ENCODE data around the gene FAM120B.

GRCh38 chr6:170365593-170365992 is 59.0 kb downstream of the FAM120B start:
- TF ChIP-seq POLR2A (IDR thresholded peaks at IDR 0.05; ENCODE audit: low read length) (no peak), GATA1 (IDR thresholded peaks at IDR 0.05; ENCODE audit: low read depth, low read length) (no peak)
